Astrocyte (in vitro differentiated cells and primary cell): ENCODE measurements around the gene PTPRN2.

ENCODE experiments used
- EZH2 ChIP-seq: IDR thresholded peaks from 2 replicates; pipeline ENCODE4 v1.6.1; 2012; ENCODE audit warnings: mild to moderate bottlenecking, low read length, inconsistent platforms; ENCODE audit not compliant: insufficient read depth
- TF ChIP-seq, protein P1 (sequence below): IDR thresholded peaks from 2 replicates; pipeline ENCODE4 v1.5.1; 2011; ENCODE audit warnings: low read depth, mild to moderate bottlenecking, inconsistent platforms, low read length, moderate library complexity; ENCODE audit not compliant: insufficient read depth

DNA sequence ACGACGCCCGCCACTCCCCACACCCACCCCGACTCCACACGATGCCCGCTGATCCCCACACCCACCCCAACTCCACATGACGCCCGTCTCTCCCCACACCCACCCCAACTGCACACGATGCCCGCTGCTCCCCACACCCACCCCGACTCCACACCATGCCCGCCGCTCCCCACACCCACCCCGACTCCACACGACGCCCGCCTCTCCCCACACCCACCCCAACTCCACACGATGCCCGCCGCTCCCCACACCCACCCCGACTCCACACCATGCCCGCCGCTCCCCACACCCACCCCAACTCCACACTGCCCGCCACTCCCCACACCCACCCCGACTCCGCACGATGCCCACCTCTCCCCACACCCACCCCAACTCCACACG, 933.8 kb downstream of the PTPRN2 start:
- TF ChIP-seq, protein P1, sequence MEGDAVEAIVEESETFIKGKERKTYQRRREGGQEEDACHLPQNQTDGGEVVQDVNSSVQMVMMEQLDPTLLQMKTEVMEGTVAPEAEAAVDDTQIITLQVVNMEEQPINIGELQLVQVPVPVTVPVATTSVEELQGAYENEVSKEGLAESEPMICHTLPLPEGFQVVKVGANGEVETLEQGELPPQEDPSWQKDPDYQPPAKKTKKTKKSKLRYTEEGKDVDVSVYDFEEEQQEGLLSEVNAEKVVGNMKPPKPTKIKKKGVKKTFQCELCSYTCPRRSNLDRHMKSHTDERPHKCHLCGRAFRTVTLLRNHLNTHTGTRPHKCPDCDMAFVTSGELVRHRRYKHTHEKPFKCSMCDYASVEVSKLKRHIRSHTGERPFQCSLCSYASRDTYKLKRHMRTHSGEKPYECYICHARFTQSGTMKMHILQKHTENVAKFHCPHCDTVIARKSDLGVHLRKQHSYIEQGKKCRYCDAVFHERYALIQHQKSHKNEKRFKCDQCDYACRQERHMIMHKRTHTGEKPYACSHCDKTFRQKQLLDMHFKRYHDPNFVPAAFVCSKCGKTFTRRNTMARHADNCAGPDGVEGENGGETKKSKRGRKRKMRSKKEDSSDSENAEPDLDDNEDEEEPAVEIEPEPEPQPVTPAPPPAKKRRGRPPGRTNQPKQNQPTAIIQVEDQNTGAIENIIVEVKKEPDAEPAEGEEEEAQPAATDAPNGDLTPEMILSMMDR: no peak
- no peak for TF ChIP-seq EZH2
